ENCODE results near the gene ZP2. TPM values are rescaled to one million over a fixed set of nuclear protein-coding genes. Genes with fewer than 3 reads are reported as not detected.
"Not testable (repeated sequence)": the region's sequence is repeated elsewhere in the genome, so short reads cannot be mapped to it uniquely, and the experiment has no call there.

The ZP2 gene
- total RNA-seq, 2 experiments from 2014 or later = not detected

- POLR2A ChIA-PET; ATAC-seq; H3K4me3 Mint-ChIP-seq; H3K27ac Mint-ChIP-seq; CTCF ChIA-PET; H3K9me3 Mint-ChIP-seq (ENCODE audit: insufficient read depth); DNase-seq; H3K36me3 Mint-ChIP-seq (ENCODE audit: low read depth); H3K27me3 Mint-ChIP-seq (ENCODE audit: low read depth): not testable (repeated sequence)
- peaks cover 20% of the 10 kb centered on the region for H3K4me1 Mint-ChIP-seq (ENCODE audit: low read depth)
Observed at GRCh38 chr16:21156011-21156410, 55.4 kb downstream of the ZP2 start.

GRCh38 chr16:21153124-21153729 is 58.1 kb downstream of the ZP2 start:
- CTCF ChIA-PET; H3K9me3 Mint-ChIP-seq (ENCODE audit: insufficient read depth); DNase-seq; H3K4me1 Mint-ChIP-seq (ENCODE audit: low read depth); POLR2A ChIA-PET; H3K36me3 Mint-ChIP-seq (ENCODE audit: low read depth); H3K27ac Mint-ChIP-seq; ATAC-seq; H3K4me3 Mint-ChIP-seq: not testable (repeated sequence)
- H3K27me3 Mint-ChIP-seq (ENCODE audit: low read depth) = peaks cover 18% of the 10 kb centered on the region

- DNase-seq; H3K36me3 Mint-ChIP-seq (ENCODE audit: low read depth); ATAC-seq; POLR2A ChIA-PET; H3K27ac Mint-ChIP-seq; H3K4me1 Mint-ChIP-seq (ENCODE audit: low read depth); H3K4me3 Mint-ChIP-seq; H3K9me3 Mint-ChIP-seq (ENCODE audit: insufficient read depth); CTCF ChIA-PET: not testable (repeated sequence)
- H3K27me3 Mint-ChIP-seq (ENCODE audit: low read depth) = peaks cover 21% of the 10 kb centered on the region
Observed at GRCh38 chr16:21152160-21153030, 59.0 kb downstream of the ZP2 start.

GRCh38 chr16:21150375-21151001 is 60.9 kb downstream of the ZP2 start, which contains the start of gene DNAH3:
TSS of gene DNAH3 (minus strand) at chr16:21150846. CDS start at chr16:21150319, 527 bp downstream.
- no peak within 1 kb of the TSS for H3K27ac Mint-ChIP-seq
- no peaks in the 10 kb centered on the region for H3K36me3 Mint-ChIP-seq (ENCODE audit: low read depth)
- peaks cover 21% of the 10 kb centered on the region for H3K27me3 Mint-ChIP-seq (ENCODE audit: low read depth)
- ChIA-PET POLR2A (no interaction called here), CTCF (no interaction called here)
- ATAC-seq (no peak), DNase-seq (no peak)
- no peaks in the 10 kb centered on the region for H3K9me3 Mint-ChIP-seq (ENCODE audit: insufficient read depth)
- no peak within 1 kb of the TSS for H3K4me3 Mint-ChIP-seq
- H3K4me1 Mint-ChIP-seq (ENCODE audit: low read depth) = no peaks in the 10 kb centered on the region

Other genes starting within 250 kb of the ZP2 start
- gene DNAH3, start 60.7 kb downstream of the ZP2 start, total RNA-seq = not detected
- gene LDAF1, start 52.9 kb downstream of the ZP2 start, total RNA-seq = 10 to 100 TPM in 1 of 2 experiments, 1 to 10 TPM in 1; 8.5 to 12.8 TPM
- gene ANKS4B, start 22.1 kb upstream of the ZP2 start, total RNA-seq = not detected
- gene CRYM, start 66.7 kb upstream of the ZP2 start, total RNA-seq = not detected

Data from activated CD8-positive, alpha-beta T cell treated with anti-CD3 and anti-CD28 coated beads, Interleukin-2, amount 10 ng/mL, durations not matched to agents 7 days and 5 days (primary cell).